Erythroblast (primary cell): ENCODE data around the gene PMM2.

Source experiments
- GATA1 ChIP-seq: IDR thresholded peaks from 2 replicates; pipeline ENCODE4 v1.6.1; 2011; ENCODE audit warnings: low read depth, mild to moderate bottlenecking, control low read depth, low read length, moderate library complexity
- POLR2A ChIP-seq: IDR thresholded peaks from 2 replicates; pipeline ENCODE4 v1.6.1; 2011; ENCODE audit warnings: mild to moderate bottlenecking, low read length

GRCh38 chr16:8763083-8763482, 34.6 kb upstream of the PMM2 start:
- TF ChIP-seq POLR2A (no peak), GATA1 (no peak)
